Inflammatory macrophage (primary cell): Measurements from ENCODE around the gene NOL6.

Source experiments
- DNase-seq, 2 donors: peaks; one replicate each; pipeline ENCODE4 v3.0.0-alpha.2; 2020 to 2022

NOL6 gene

GRCh38 chr9:33447799-33448553, 25.7 kb downstream of the NOL6 start:
- DNase-seq = no peak

GRCh38 chr9:33446946-33447798, 26.6 kb downstream of the NOL6 start, which contains the start of gene AQP3:
TSS of gene AQP3 (minus strand) at chr9:33447593. CDS start at chr9:33447530, 63 bp downstream.
- DNase-seq = peak; percentile 86 to 94

GRCh38 chr9:33446240-33446945, 27.3 kb downstream of the NOL6 start:
- DNase-seq = no peak

- DNase-seq = no peak
Observed at GRCh38 chr9:33445389-33446239, 28.1 kb downstream of the NOL6 start.

GRCh38 chr9:33443464-33444154, 30.1 kb downstream of the NOL6 start:
- DNase-seq = no peak

- DNase-seq = no peak
Observed at GRCh38 chr9:33443047-33443446, 30.7 kb downstream of the NOL6 start.

GRCh38 chr9:33442125-33442524, 31.6 kb downstream of the NOL6 start:
- no peak for DNase-seq

GRCh38 chr9:33440609-33441008, 33.1 kb downstream of the NOL6 start:
- no peak for DNase-seq

- DNase-seq = no peak
Observed at GRCh38 chr9:33440204-33440603, 33.5 kb downstream of the NOL6 start.

GRCh38 chr9:33439731-33440130, 34.0 kb downstream of the NOL6 start:
- DNase-seq = no peak

- no peak for DNase-seq
Observed at GRCh38 chr9:33438926-33439680, 34.6 kb downstream of the NOL6 start.

- peak; percentile 45 to 53 for DNase-seq
Observed at GRCh38 chr9:33437898-33438297, 35.8 kb downstream of the NOL6 start.

- DNase-seq = peak in 1 of 2 donors; percentile 53
Observed at GRCh38 chr9:33437205-33437604, 36.5 kb downstream of the NOL6 start.

GRCh38 chr9:33436445-33436844, 37.3 kb downstream of the NOL6 start:
- DNase-seq = no peak

GRCh38 chr9:33435821-33436277, 37.9 kb downstream of the NOL6 start:
- DNase-seq = no peak

GRCh38 chr9:33434317-33435105, 39.2 kb downstream of the NOL6 start:
- DNase-seq = no peak

- DNase-seq = no peak
Observed at GRCh38 chr9:33433871-33434270, 39.9 kb downstream of the NOL6 start.

GRCh38 chr9:33431420-33431819, 42.3 kb downstream of the NOL6 start:
- no peak for DNase-seq

GRCh38 chr9:33430942-33431341, 42.8 kb downstream of the NOL6 start:
- DNase-seq = no peak
